H1 (cell line): Measurements from ENCODE around the gene CEP57. TPM values are rescaled to one million over a fixed set of nuclear protein-coding genes. Genes with fewer than 3 reads are reported as not detected.

Source experiments
- polyA plus RNA-seq, 7 experiments: library from polyadenylated mRNA; depleted of rRNA in 3 of 7; stranded (reverse) in 5 of 7; unstranded in 2 of 7; fragments of >200 nt in 5 of 7; fragments of 200-250 nt in 2 of 7; gene quantifications; 1 replicate in 5 of 7; 2 replicates in 1 of 7; 4 replicates in 1 of 7; pipeline versions ENCODE4 v1.2.1 to v1.2.3, GENCODE V29; 2011 to 2013; ENCODE audit warnings: missing spikeins in 2 of 7, mixed read lengths in 2 of 7
- total RNA-seq: library from RNA; stranded (reverse); fragmentation: NEBNext Ultra II Directional; extraction: Animal tissue kit (Norgen Biotek cat#: 25700); gene quantifications from 2 replicates; pipeline ENCODE4 v1.2.1, GENCODE V29; 2021
- TF ChIP-seq, protein P1 (sequence below): fragments of 300-600 bp; sonication (generic); IDR thresholded peaks from 2 replicates; pipeline ENCODE4 v1.7.1; 2012; ENCODE audit warnings: low read length, moderate library complexity, mild to moderate bottlenecking, inconsistent platforms; ENCODE audit not compliant: insufficient replicate concordance

CEP57 gene
- total and polyA plus RNA-seq, 2 of the 8 experiments (the other 6 are each of a cell fraction or from before 2014, with no cell fraction given), result 26.3 to 72.7 TPM

DNA sequence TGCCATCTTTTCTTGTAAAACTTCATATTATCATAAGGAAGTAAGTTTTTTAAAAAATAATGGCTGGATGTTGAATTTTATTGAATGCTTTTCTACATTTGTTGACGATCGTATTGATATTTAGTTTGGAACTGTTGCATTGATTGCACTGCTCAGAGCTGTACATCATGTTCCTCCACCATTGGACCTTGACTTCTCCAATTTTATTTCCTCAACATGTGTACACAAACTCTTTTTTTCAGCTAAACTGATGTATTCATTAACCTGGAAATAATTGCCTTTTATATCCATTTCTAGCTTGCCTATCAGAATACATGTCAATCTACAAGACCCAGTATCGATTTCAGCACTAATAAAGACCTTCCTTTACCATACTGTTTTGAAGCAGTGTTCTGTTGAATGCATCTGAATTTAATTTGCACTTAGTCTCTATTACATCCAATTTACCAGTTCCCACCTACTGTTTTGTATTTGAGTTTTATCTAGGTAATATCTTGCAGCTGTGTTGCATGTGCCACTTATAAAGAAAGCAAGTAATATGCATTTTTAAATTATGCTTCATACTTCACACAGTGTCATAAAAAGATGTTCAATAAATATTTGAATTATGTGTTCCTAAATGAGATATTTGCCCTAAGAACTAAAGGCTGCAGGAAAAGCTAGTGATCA, 5.5 kb downstream of the CEP57 start (continued):
- TF ChIP-seq, protein P1, sequence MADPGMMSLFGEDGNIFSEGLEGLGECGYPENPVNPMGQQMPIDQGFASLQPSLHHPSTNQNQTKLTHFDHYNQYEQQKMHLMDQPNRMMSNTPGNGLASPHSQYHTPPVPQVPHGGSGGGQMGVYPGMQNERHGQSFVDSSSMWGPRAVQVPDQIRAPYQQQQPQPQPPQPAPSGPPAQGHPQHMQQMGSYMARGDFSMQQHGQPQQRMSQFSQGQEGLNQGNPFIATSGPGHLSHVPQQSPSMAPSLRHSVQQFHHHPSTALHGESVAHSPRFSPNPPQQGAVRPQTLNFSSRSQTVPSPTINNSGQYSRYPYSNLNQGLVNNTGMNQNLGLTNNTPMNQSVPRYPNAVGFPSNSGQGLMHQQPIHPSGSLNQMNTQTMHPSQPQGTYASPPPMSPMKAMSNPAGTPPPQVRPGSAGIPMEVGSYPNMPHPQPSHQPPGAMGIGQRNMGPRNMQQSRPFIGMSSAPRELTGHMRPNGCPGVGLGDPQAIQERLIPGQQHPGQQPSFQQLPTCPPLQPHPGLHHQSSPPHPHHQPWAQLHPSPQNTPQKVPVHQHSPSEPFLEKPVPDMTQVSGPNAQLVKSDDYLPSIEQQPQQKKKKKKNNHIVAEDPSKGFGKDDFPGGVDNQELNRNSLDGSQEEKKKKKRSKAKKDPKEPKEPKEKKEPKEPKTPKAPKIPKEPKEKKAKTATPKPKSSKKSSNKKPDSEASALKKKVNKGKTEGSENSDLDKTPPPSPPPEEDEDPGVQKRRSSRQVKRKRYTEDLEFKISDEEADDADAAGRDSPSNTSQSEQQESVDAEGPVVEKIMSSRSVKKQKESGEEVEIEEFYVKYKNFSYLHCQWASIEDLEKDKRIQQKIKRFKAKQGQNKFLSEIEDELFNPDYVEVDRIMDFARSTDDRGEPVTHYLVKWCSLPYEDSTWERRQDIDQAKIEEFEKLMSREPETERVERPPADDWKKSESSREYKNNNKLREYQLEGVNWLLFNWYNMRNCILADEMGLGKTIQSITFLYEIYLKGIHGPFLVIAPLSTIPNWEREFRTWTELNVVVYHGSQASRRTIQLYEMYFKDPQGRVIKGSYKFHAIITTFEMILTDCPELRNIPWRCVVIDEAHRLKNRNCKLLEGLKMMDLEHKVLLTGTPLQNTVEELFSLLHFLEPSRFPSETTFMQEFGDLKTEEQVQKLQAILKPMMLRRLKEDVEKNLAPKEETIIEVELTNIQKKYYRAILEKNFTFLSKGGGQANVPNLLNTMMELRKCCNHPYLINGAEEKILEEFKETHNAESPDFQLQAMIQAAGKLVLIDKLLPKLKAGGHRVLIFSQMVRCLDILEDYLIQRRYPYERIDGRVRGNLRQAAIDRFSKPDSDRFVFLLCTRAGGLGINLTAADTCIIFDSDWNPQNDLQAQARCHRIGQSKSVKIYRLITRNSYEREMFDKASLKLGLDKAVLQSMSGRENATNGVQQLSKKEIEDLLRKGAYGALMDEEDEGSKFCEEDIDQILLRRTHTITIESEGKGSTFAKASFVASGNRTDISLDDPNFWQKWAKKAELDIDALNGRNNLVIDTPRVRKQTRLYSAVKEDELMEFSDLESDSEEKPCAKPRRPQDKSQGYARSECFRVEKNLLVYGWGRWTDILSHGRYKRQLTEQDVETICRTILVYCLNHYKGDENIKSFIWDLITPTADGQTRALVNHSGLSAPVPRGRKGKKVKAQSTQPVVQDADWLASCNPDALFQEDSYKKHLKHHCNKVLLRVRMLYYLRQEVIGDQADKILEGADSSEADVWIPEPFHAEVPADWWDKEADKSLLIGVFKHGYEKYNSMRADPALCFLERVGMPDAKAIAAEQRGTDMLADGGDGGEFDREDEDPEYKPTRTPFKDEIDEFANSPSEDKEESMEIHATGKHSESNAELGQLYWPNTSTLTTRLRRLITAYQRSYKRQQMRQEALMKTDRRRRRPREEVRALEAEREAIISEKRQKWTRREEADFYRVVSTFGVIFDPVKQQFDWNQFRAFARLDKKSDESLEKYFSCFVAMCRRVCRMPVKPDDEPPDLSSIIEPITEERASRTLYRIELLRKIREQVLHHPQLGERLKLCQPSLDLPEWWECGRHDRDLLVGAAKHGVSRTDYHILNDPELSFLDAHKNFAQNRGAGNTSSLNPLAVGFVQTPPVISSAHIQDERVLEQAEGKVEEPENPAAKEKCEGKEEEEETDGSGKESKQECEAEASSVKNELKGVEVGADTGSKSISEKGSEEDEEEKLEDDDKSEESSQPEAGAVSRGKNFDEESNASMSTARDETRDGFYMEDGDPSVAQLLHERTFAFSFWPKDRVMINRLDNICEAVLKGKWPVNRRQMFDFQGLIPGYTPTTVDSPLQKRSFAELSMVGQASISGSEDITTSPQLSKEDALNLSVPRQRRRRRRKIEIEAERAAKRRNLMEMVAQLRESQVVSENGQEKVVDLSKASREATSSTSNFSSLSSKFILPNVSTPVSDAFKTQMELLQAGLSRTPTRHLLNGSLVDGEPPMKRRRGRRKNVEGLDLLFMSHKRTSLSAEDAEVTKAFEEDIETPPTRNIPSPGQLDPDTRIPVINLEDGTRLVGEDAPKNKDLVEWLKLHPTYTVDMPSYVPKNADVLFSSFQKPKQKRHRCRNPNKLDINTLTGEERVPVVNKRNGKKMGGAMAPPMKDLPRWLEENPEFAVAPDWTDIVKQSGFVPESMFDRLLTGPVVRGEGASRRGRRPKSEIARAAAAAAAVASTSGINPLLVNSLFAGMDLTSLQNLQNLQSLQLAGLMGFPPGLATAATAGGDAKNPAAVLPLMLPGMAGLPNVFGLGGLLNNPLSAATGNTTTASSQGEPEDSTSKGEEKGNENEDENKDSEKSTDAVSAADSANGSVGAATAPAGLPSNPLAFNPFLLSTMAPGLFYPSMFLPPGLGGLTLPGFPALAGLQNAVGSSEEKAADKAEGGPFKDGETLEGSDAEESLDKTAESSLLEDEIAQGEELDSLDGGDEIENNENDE, result no peak
